ENCODE results near the gene CAMK2N1. TPM values are rescaled to one million over a fixed set of nuclear protein-coding genes. Genes with fewer than 3 reads are reported as not detected.

Gene CAMK2N1
- total and polyA plus RNA-seq, 2 of the 8 experiments (the other 6 are each of a cell fraction or from before 2014, with no cell fraction given) = 2.3 to 5.6 TPM

- Histone ChIP-seq H2BK20ac (ENCODE audit: low read length) (no peak overlapping the region), H3K9me3 (ENCODE audit: insufficient read depth in 2 of 2, low read depth in 1 of 2, low read length in 1 of 2) (no peaks in the 10 kb centered on the region), H3K23me2 (ENCODE audit: low read depth, low read length) (no peaks in the 10 kb centered on the region), H3K23ac (ENCODE audit: insufficient read length) (no peak overlapping the region), H4K5ac (ENCODE audit: insufficient read length, low read depth, low read length) (no peak overlapping the region), H3K4me1 (replicated peaks in 1 of 4; ENCODE audit: control insufficient read depth in 3 of 4, insufficient read depth in 4 of 4, low read length in 3 of 4) (no peaks in the 10 kb centered on the region), H3K9ac (replicated peaks in 1 of 4; ENCODE audit: extremely low read depth in 1 of 4, low read depth in 3 of 4, low read length in 3 of 4) (no peak overlapping the region), H3K4me2 (ENCODE audit: insufficient read depth in 1 of 2, low read depth in 2 of 2, low read length in 2 of 2) (no peak overlapping the region), H2AK5ac (ENCODE audit: low read depth, low read length) (no peak overlapping the region), H3K14ac (ENCODE audit: insufficient read length) (no peak overlapping the region), H3K56ac (replicated peaks; ENCODE audit: insufficient read length, low read depth, low read length) (no peak overlapping the region), H3K18ac (ENCODE audit: extremely low read depth, low read length) (no peak overlapping the region), H2BK15ac (ENCODE audit: low read length) (no peak overlapping the region), H4K91ac (replicated peaks; ENCODE audit: insufficient read length, low read length) (no peak overlapping the region), H4K8ac (ENCODE audit: extremely low read depth, insufficient read depth, low read length) (no peak overlapping the region), H3K4me3 (ENCODE audit: extremely low read depth in 1 of 4, insufficient read depth in 2 of 4, low read depth in 3 of 4, low read length in 4 of 4) (no peak overlapping the region), H2AFZ (ENCODE audit: low read length) (no peak overlapping the region), H3K27me3 (replicated peaks in 1 of 4; ENCODE audit: control insufficient read depth in 3 of 4, extremely low read depth in 1 of 4, insufficient read depth in 3 of 4, low read length in 3 of 4) (peaks cover 0 to 6% (median 0%) of the 10 kb centered on the region in 4 experiments; a peak in 4 of 7 replicates), H4K20me1 (replicated peaks in 1 of 2; ENCODE audit: control insufficient read depth in 1 of 2, insufficient read depth in 2 of 2, low read length in 2 of 2) (peaks cover 0 to 1% of the 10 kb centered on the region in 2 experiments), H2BK5ac (ENCODE audit: low read depth, low read length) (no peak overlapping the region), H2BK12ac (ENCODE audit: low read depth, low read length) (no peak overlapping the region), H3K36me3 (ENCODE audit: control insufficient read depth in 2 of 4, insufficient read depth in 4 of 4, low read length in 3 of 4) (no peaks in the 10 kb centered on the region), H3K4ac (replicated peaks; ENCODE audit: insufficient read length, low read depth, low read length) (no peak overlapping the region), H3K79me1 (ENCODE audit: low read depth, low read length) (no peaks in the 10 kb centered on the region), H2BK120ac (replicated peaks; ENCODE audit: low read depth, low read length) (no peak overlapping the region), H3K27ac (ENCODE audit: low read depth, low read length) (no peak overlapping the region), H3K79me2 (ENCODE audit: control insufficient read depth in 1 of 2, insufficient read depth in 2 of 2, low read length in 2 of 2) (no peaks in the 10 kb centered on the region)
- TF ChIP-seq ZNF274 (IDR thresholded peaks at IDR 0.05; ENCODE audit: borderline replicate concordance, extremely low read depth, low read length) = no peak
- no peak for TF ChIP-seq BRCA1 (IDR thresholded peaks at IDR 0.05; ENCODE audit: low read depth, low read length)
- CTCF ChIA-PET (ENCODE audit: partially characterized antibody) = interaction anchor here (0.5 to 1.6 kb wide), 11 partner anchors 9 to 347 kb away, joined by 3 to 4 read pairs (median 4); no protein-coding TSS in a partner anchor
- POLR2A ChIA-PET (ENCODE audit: partially characterized antibody) = interaction anchor here (1.2 kb wide), 1 partner anchor 27 kb away, joined by 3 read pairs; the partner anchor contains the start of gene MUL1
- DNase-seq (ENCODE audit: low read depth in 1 of 2, low spot score in 2 of 2) = no peak
- no peak for FAIRE-seq
- WGBS, 2 experiments (ENCODE audit: extremely low coverage in 1 of 2, insufficient coverage in 1 of 2, insufficient read length in 1 of 2, insufficient replicate concordance in 2 of 2, low coverage in 1 of 2, low lambda C conversion rate in 2 of 2, missing lambda C conversion rate in 1 of 2) = 80% methylated on average over 12 of the region's 12 CpGs; no CpG with 5 or more reads in 1 of the 2 experiments
These were observed 48.8 kb upstream of the CAMK2N1 start for GRCh38 chr1:20534659-20535417.

Measured in H1 (cell line).